ENCODE results near the gene SETD1B.

DNA sequence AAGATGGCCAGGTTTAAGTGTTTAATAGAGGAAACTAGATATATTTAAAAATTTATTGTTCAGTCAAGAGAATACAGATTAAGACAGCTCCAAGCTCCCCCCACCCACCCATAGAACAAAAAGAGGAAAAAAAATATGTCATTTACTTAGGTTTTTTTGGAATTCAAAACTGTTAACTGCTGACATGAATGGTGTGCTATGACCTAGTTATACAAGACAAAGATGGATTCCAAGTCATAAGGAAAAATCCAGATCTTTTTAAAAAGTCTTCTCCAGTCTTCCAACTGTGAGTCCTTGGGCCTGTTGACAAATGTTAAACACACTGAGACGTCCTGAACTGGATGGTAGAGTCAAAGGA, 1.3 kb upstream of the SETD1B start:
- no peak for TF ChIP-seq CTCF (IDR thresholded peaks at IDR 0.05)
- no peak for TF ChIP-seq POLR2A (IDR thresholded peaks at IDR 0.05)
